NCI-H128 (cell line): ENCODE measurements around the gene PLAAT2.

Experiments
- DNase-seq: peaks from one replicate; lab custom pipeline; 2025; ENCODE audit not compliant: unreplicated experiment; lab: John Stamatoyannopoulos, UW

Gene PLAAT2

DNA sequence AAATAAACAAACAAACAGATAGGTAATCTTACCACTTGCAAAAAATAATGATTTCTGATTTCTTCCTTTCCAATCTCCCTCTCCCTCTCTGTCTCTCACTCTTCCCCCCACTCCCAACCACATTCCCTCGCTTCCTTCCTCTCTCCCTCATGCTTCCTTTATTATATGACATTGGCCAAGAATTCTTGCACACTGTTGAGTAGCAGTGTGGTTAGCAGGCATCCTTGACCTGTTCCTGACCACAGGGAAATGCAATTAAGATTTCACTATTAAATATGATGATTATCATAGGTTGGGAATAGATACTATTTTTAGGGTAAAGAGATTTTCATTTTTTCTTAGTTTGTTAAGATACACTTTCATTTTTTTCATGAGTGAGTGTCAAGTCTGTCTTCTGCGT lies 41.3 kb downstream of the PLAAT2 start:
- DNase-seq = no peak

DNA sequence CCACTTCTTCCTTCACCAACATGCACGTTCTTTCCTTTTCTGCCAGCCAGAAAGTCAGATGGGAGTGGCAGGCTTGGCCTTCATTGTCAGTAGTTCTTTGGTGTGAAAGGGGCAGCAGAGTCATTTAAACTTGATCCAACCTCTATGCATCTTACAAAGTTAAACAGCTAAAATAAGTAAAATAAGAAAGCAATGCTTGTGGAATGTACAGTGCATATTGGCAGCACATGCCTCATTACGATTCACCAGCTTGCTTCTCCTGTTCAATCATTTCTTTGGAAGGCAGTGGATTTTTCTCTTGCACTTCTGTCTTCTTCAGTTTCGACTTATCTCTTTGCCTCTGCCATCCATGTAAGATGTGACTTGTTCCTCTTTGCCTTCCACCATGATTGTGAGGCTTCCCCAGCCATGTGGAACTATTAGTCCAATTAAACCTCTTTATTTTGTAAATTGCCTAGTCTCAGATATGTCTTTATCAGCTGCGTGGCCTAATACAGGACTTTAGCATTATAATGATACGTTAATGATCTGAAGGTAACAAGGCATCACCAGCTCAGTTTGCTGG lies 42.5 kb downstream of the PLAAT2 start:
- no peak for DNase-seq

DNA sequence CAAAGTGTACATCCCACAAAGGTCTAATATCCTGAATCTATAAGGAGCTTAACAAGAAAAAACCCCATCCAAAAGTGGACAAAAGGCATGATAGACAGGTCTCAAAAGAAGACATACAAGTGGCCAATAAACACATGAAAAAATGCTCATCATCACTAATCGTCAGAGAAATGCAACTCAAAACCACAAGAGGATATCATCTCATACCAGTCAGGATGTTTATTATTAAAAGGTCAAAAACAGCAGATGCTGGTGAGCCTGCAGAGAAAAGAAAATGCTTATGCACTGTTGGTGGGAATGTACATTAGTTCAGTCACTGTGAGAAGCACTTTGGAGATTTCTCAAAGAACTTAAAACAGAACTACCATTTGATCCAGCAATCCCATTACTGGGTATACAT lies 44.6 kb downstream of the PLAAT2 start:
- no peak for DNase-seq

DNA sequence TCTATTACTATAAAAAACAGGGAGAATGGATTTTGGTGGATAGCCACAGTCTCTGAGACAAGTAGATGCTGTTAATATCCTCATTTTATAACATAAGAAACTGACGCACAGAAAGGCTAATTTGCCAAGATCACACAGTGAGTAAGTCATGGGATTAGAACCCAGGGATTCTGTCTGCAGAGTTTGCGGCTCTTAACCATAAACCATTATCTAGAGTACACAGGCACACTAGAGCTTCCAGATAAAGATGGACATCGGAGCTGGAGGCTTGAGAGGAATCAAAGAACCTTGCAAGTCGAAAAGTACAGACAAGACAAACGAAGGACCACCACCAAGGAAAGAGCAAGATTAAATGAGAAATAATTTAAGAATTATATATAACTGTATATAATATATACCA lies 46.0 kb downstream of the PLAAT2 start:
- DNase-seq = no peak

- no peak for DNase-seq
These were observed 47.1 kb downstream of the PLAAT2 start for GRCh38 chr11:63516109-63516508.

GRCh38 chr11:63512816-63513215 lies 50.4 kb downstream of the PLAAT2 start:
- no peak for DNase-seq

DNA sequence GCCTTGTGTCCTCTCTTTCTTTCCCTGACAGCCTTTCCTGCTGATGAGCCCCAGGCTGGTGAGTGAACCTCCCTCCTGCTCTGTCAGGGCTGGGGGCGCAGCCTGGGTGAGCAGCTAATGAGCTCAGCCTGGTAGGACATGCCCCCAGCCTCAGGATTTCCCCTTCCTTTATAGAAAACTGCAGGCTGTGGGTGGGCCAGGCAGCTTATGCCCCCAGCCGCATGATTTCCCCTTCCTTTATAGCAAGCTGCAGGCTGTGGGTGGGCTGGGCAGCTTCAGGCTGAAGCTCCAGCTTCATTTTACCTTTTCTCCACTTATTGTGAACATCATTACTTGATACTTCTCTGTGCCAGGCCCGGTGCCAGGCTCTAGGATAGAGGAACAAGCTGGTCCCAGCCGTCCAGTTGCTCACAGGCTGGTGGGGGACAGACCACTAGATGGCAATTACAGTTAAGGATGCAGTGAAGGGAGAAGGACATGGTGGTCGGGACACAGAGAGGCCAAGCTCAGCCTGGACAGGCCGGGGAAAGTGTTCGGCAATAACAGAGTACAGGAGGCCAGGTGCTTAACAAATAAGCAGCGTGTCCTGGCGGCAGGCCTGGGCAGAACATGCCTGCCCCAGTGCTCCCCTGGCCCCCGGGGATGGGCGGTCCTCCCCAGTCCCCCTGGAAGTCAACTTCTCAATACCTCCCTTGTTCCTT lies 52.0 kb downstream of the PLAAT2 start:
- DNase-seq = no peak

DNA sequence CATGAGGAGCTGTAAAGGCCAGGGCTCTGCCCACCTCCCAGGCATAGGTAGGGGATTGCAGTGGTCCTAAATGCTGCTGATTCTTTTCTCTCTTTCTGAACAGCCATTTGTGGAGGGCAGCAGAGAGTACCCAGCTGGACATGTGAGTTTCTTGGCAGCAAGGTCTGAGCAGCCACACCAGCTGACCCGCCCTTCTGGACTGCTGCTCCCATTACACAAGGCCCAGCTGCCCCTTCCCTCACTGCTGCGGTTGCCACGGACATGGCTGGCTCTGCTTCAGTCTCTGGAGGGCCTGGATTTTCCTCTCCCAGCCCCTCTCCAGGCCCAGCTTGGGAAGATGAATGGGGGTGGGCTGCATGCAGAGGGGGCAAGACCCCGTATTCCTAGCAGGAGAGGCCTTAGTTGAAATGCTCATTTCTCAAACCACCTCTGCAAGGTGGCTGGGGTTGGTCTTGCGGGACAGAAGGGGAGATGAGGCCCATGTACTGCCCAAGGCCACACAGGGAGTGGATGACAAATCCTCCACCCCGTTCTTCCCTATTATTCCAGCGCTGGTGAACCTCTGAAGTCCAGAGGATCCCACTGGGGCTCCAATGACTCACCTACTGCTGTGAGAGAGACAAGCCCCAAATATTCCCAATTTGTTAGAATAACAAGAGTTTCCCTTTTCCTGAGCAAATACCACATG lies 52.7 kb downstream of the PLAAT2 start:
- DNase-seq = no peak

- no peak for DNase-seq
These were observed 54.4 kb downstream of the PLAAT2 start for GRCh38 chr11:63508745-63509144.

DNA sequence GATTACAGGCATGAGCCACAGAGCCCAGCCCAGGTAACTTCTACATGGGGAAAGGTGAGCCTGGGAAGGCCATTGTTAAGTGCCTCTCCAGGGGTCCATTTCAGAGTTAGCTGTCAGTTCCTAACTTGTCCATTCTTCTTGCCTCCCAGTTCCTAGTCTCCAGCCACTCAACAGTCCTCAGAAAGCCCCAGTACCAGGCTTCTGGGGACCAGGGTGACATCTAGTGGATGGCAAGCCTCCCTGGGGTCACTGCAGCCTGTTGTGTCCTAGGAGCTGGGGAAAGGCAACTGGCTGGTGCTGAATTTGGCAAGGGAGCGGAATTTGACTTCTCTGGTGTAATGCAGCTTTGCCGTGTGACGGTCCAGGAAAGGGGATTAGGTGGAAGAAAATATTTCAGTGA lies 55.2 kb downstream of the PLAAT2 start:
- DNase-seq = no peak

GRCh38 chr11:63507511-63507910 lies 55.7 kb downstream of the PLAAT2 start:
- no peak for DNase-seq

- no peak for DNase-seq
These were observed 56.3 kb downstream of the PLAAT2 start for GRCh38 chr11:63506876-63507275.

GRCh38 chr11:63505857-63506528 lies 57.2 kb downstream of the PLAAT2 start, which contains the start of gene LGALS12:
LGALS12 (plus strand) TSS chr11:63506084; CDS start chr11:63506459, 375 bp downstream.
- no peak for DNase-seq

GRCh38 chr11:63504933-63505586 lies 58.1 kb downstream of the PLAAT2 start:
- DNase-seq = no peak

DNA sequence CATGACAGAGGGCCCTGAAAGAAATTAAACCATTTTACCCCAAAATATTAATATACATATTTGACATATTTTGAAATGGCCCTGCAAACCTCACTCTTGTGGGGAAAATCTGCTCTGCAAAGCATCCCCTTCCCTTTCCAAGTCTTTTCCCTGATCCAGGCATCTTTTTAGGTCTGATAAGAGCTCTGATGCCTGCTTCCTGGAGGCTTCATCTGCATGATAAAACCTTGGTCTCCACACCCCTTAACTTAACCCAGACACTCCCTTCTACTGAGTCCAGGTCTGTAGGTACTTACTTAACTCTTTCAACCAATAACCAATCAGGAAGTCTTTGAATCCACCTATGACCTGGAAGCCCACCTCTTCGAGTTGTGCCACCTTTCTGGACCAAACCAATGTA lies 59.1 kb downstream of the PLAAT2 start:
- DNase-seq = no peak

DNA sequence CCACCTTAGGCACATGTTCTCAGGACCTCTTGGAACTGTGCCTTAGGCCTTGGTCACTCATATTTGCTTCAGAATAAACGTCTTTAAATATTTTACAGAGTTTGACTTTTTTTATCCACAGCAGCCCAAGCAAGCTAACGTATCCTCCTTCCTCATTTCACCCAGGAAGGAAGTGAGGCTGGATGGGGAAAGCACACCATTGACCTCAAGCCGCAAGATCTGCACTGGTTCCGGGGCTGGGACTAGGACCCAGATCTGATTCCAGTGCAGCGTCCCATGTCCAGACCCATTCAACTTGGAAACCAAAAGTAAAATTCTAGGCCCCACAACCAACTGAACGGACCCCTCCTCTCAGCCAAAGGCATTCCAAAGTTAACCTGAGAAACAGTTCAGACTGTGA lies 59.7 kb downstream of the PLAAT2 start:
- no peak for DNase-seq
